Aorta (tissue), 5 donors: ENCODE measurements around the gene SRGAP2B. TPM values are rescaled to one million over a fixed set of nuclear protein-coding genes. Genes with fewer than 3 reads are reported as not detected.
"Not testable (repeated sequence)": the region's sequence is repeated elsewhere in the genome, so short reads cannot be mapped to it uniquely, and the experiment has no call there.

Experiments used
- ATAC-seq: fragments of 200-7000 bp; cut with Tn5 transposase; one replicate; pipeline ENCODE4 v1.9.1; 2022; ENCODE audit warnings: moderate library complexity; ENCODE audit not compliant: low FRiP score
- DNase-seq, 2 donors: peaks; one replicate each; pipeline ENCODE4 v3.0.0-alpha.2; 2020
- H3K27ac ChIP-seq, 2 donors: one replicate each; pipeline ENCODE4 v1.5.1; 2013; ENCODE audit warnings: low read length in 2 of 2, mild to moderate bottlenecking in 2 of 2, moderate library complexity in 2 of 2, control low read depth in 1 of 2, inconsistent platforms in 1 of 2, low read depth in 1 of 2
- H3K27me3 ChIP-seq, 2 donors: one replicate each; pipeline ENCODE4 v1.6.1; 2013; ENCODE audit warnings: control low read depth in 1 of 2, low read length in 1 of 2, mild to moderate bottlenecking in 1 of 2, moderate library complexity in 1 of 2; ENCODE audit not compliant: insufficient read depth in 2 of 2, control insufficient read depth in 1 of 2
- H3K36me3 ChIP-seq, 2 donors: one replicate each; pipeline ENCODE4 v1.6.1; 2013; ENCODE audit warnings: control low read depth in 1 of 2, low read length in 1 of 2, mild to moderate bottlenecking in 1 of 2; ENCODE audit not compliant: insufficient read depth in 2 of 2, control insufficient read depth in 1 of 2
- H3K4me1 ChIP-seq, 2 donors: one replicate each; pipeline ENCODE4 v1.6.1; 2013; ENCODE audit warnings: low read length in 2 of 2, control low read depth in 1 of 2, mild to moderate bottlenecking in 1 of 2, moderate library complexity in 1 of 2; ENCODE audit not compliant: insufficient read depth in 2 of 2, control insufficient read depth in 1 of 2
- H3K4me3 ChIP-seq, 2 donors: one replicate each; pipeline ENCODE4 v1.5.1; 2013; ENCODE audit warnings: low read length in 2 of 2, control low read depth in 1 of 2, mild to moderate bottlenecking in 1 of 2
- H3K9me3 ChIP-seq: one replicate; pipeline ENCODE4 v1.6.1; 2013; ENCODE audit warnings: mild to moderate bottlenecking, low read length; ENCODE audit not compliant: control insufficient read depth
- WGBS, 2 donors: extraction: QIAGEN DNeasy Blood & Tissue Kit; methylation state at CpG; one replicate each; pipeline ENCODE4 v1.1.7; 2013; 5-methylcytosine and 5-hydroxymethylcytosine counted together
- intact Hi-C, 2 donors: fragments of 100-400 bp; cut with DNase I; formaldehyde crosslinking; loops; one replicate each; pipeline versions ENCODE4 v1.14.2 to v1.15.0; 2022
- polyA plus RNA-seq, 2 donors: library from polyadenylated mRNA; stranded (reverse); fragments of 200-250 nt; gene quantifications; one replicate each; pipeline ENCODE4 v1.2.3, GENCODE V29; 2013
- total RNA-seq, 2 donors: library from RNA; stranded (reverse); fragmentation: NEBNext Ultra II Directional; extraction: Animal tissue kit (Norgen Biotek cat#: 25700); gene quantifications; one replicate each; pipeline ENCODE4 v1.2.1, GENCODE V29; 2021
- donor health status: healthy with polysubstance abuse.
- donor health status: Bipolar disorder and iron deficiency.
- donor health status: DM: no; HTN: no; CAD: no.
- donor health status: DM: no; HTN: no; CAD: no.
- donor health status: DM: yes; HTN: yes; CAD: no.

Gene SRGAP2B
- total and polyA plus RNA-seq, 4 donors = 3.5 to 51.3 (median 30.8) TPM

DNA sequence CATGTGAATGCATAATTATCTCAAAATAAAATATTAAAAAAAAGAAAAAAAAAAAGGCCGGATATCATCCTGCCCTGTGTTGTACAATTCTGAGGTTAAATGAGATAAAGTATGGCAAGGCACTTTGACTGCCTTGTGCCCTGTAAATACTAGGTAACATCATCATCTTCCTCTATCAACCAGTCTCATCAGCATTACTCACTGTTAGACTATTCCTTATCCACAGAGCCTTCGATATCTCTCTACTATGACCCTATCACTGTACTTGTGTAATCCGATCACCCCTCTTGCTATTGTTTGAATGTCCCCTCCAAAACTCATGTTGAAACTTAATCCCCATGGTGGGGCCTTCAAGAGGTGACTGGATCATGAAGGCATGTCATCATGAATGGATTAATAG, 18.3 kb downstream of the SRGAP2B start:
- not testable (repeated sequence) for H3K4me3 ChIP-seq, ATAC-seq

DNA sequence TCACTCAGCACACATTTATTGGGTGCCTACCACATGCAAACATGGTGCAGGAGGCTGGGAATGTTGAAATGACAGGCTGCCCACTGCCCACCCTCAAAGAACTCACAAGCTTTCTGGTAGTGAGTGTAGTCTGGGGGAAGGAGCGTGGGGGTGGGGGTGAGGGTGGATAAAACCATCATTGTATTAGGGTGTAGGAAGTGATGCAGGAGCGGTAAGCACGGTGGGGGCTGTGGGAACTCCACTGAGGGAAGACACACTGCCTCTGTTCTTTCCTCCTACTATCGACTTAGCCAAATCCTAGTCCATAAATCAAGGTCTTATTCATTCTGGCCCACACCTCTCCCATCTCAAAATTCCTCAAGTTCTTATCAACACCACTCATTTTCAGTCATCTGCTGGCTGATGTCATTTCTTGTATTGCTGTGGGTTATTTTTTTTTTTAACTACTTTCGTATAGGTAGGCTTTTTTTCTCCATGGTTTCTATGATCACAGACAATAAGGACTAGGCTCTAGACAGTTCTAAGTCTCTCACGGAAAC, 21.0 kb downstream of the SRGAP2B start:
- H3K27ac ChIP-seq, intact Hi-C loops, H3K27me3 ChIP-seq, DNase-seq, H3K4me3 ChIP-seq, H3K4me1 ChIP-seq, ATAC-seq, H3K9me3 ChIP-seq, H3K36me3 ChIP-seq: not testable (repeated sequence)
- 79 to 92% methylated on average over 1 to 3 of the region's 6 CpGs for WGBS, 2 donors

More for the DNA sequence above, 18.3 kb downstream of the SRGAP2B start:
- H3K9me3 ChIP-seq, DNase-seq, H3K27ac ChIP-seq, H3K27me3 ChIP-seq, intact Hi-C loops, H3K4me1 ChIP-seq, H3K36me3 ChIP-seq: not testable (repeated sequence)
- WGBS, 2 donors = no CpG with 5 or more reads among the region's 3 CpGs

DNA sequence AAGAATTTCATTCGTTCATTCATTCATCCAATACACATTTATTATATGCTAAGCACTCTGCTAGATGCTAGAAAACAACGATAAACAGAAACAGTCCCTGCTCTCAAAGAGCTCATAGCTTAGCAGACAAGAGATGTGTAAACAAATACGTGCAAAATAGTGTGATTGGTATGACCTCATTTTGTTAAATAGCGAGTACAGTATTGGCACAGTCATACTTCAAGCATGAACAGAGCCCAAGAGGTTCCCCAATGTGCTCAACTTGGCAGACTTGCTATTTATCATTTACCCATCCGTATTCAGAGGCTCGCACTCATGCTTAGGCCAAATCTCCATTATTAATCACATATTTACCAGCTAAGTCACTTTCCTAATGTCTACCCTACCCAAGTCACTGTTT, 23.6 kb downstream of the SRGAP2B start:
- ATAC-seq, H3K27me3 ChIP-seq, intact Hi-C loops, DNase-seq, H3K36me3 ChIP-seq, H3K9me3 ChIP-seq, H3K27ac ChIP-seq, H3K4me3 ChIP-seq, H3K4me1 ChIP-seq: not testable (repeated sequence)
- 100% methylated on average over 1 of the region's 6 CpGs; no CpG with 5 or more reads in 1 of the 2 donors for WGBS, 2 donors

DNA sequence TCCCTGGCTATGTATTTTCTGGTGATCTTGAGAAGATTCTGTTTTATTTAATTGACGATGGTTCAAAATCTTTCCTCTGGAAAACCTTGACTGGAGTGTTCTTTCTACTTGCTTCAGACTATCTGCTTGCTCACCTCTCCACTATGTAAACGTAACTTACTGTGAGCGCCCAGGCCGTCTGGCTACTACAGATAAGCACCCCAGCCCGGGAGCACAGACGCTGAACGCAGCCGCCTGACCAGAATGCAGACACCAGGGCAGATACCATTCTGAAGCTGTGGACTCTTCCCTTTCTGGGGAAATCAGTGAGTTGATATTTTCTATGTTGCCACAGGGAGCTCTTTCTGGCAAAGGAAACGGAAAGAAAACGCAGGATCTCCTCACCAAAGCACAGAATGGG, 28.6 kb downstream of the SRGAP2B start:
- H3K27ac ChIP-seq, H3K36me3 ChIP-seq, H3K4me3 ChIP-seq, H3K4me1 ChIP-seq, ATAC-seq, intact Hi-C loops, H3K9me3 ChIP-seq, DNase-seq, H3K27me3 ChIP-seq: not testable (repeated sequence)
- WGBS, 2 donors = no CpG with 5 or more reads among the region's 10 CpGs

DNA sequence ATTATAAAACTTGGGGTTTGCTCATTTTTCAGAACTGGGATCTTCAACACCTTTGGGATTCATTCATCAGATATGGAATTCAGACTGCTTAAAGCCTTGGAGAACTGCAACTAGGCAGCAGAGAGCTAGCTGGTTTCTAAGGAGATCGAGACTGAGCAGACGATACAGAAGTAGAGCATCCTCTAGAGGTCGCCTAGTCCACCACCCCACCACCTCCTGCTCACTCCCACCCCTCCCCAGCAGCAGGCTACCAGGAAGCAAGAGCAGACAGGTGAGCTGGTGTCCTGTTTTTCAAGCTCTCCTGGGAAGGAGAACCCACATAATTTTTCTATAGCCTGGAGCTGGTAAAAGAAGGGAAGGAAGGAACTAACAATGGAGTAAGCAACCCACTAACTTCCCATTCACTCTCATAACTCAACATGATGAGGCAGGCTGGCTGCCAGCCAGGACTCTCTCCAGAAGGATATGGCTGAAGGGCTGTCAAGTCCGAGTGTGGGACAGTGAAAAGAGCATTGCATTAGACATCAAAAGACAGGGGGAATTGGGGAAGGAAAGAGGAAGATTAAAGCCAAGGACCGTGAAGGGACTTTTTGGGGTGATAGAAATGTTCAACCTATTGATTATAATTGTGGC, 29.8 kb downstream of the SRGAP2B start:
- H3K36me3 ChIP-seq, ATAC-seq, H3K27me3 ChIP-seq, DNase-seq, H3K27ac ChIP-seq, H3K9me3 ChIP-seq, H3K4me1 ChIP-seq, intact Hi-C loops, H3K4me3 ChIP-seq: not testable (repeated sequence)
- 80% methylated on average over 2 of the region's 5 CpGs; no CpG with 5 or more reads in 1 of the 2 donors for WGBS, 2 donors

DNA sequence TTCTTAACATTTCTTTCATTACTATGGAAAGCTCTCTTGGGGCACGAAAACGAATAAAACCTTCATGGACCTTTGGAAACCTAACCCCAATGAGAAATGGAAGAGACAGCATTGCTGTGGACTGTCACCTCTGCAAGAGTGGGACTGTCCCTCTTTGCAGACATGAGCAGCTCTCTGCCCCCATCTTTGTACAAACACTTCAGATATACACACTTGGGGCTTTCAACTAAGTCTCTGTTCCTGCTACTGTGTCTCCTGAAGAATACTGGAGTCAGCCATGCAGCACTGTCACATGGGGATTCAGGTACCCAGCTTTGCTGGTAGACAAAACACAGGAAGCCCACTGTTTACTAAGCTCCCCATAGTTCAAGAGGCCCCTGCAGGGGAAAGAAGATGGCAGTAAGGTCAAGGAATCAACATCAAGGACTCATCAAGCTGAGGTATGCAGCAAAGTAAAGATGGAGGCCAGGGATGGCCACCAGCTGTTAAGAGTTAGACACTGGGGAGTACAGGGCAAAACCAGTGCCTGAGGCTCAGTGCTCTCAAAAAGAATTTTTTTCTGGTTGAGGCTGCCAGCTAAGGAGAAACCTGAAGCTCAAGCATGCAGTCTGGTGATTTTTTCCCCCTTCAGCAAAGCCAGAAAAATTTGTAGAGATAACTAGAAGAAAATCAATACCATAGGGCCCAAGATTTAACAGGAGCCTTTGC, 31.0 kb downstream of the SRGAP2B start:
- H3K27me3 ChIP-seq, H3K27ac ChIP-seq, intact Hi-C loops, ATAC-seq, DNase-seq, H3K4me3 ChIP-seq, H3K4me1 ChIP-seq, H3K36me3 ChIP-seq, H3K9me3 ChIP-seq: not testable (repeated sequence)
- no CpG with 5 or more reads among the region's 2 CpGs for whole genome bisulfite sequencing, 2 donors

DNA sequence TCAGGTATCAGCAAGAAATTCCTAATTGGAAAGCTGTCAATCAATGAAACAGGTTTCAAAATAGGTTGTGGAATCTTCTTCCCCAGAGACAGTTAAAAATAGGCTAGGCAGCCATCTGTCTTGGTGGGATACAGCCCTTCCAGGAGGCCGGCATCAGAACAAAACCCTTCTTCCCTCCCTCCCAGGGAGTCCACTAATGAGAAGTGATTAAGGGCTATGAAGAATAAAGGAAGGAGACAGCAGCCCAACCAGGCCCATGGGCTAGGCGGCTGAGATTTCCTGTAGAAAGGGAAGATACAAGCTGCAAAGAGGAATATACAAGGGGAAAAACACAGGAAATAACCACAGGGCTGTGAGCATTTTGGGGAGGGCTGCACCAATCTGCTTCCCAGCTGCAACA, 31.8 kb downstream of the SRGAP2B start:
- intact Hi-C loops = not testable (repeated sequence)
- WGBS, 2 donors = 95% methylated on average over 1 of the region's 2 CpGs; no CpG with 5 or more reads in 1 of the 2 donors

DNA sequence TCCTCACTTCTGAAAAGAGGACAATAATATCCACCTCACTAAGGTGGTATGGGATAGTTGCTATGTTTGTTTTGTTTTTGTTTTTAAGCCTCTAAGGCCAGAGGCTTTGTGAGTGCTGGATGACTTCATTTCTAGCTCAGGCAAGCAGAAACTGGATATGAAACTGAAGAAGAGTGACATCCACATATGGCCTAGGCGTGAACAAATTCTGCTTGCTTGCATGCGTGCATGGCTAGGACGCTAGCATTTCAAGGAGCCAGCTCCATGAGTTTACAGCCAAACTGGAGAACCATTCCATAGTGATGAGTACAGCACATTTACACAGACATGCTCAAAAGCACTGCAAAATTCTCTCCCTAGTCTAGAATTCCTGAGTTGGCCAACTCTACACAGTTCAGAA, 36.9 kb downstream of the SRGAP2B start:
- no CpG with 5 or more reads among the region's 3 CpGs for WGBS, 2 donors
- H3K4me1 ChIP-seq, DNase-seq, H3K27ac ChIP-seq, ATAC-seq, H3K36me3 ChIP-seq, H3K4me3 ChIP-seq, H3K9me3 ChIP-seq, intact Hi-C loops, H3K27me3 ChIP-seq: not testable (repeated sequence)

More for the DNA sequence above, 31.8 kb downstream of the SRGAP2B start:
- H3K36me3 ChIP-seq, H3K27me3 ChIP-seq, H3K9me3 ChIP-seq, DNase-seq, H3K4me3 ChIP-seq, H3K4me1 ChIP-seq, H3K27ac ChIP-seq, ATAC-seq: not testable (repeated sequence)
